Neuronal stem cell (in vitro differentiated cells): ENCODE results near the gene PON1.

Source experiments
- DNase-seq: peaks from one replicate; pipeline ENCODE4 v3.0.0-alpha.2; 2013; ENCODE audit warnings: low spot score
- H2AFZ ChIP-seq: one replicate; pipeline ENCODE4 v1.6.1; 2013; ENCODE audit warnings: mild to moderate bottlenecking, low read length, inconsistent platforms
- H2AK5ac ChIP-seq: 2 replicates; pipeline ENCODE4 v1.6.1; 2013; ENCODE audit warnings: low read depth, mild to moderate bottlenecking, inconsistent platforms, low read length, moderate library complexity, mixed read lengths
- H2BK120ac ChIP-seq: 2 replicates; pipeline ENCODE4 v1.6.1; 2013; ENCODE audit warnings: low read depth, mild to moderate bottlenecking, inconsistent platforms, low read length, moderate library complexity, mixed read lengths
- H2BK12ac ChIP-seq: one replicate; pipeline ENCODE4 v1.6.1; 2013; ENCODE audit warnings: low read length, inconsistent platforms
- H2BK15ac ChIP-seq: 2 replicates; pipeline ENCODE4 v1.6.1; 2013; ENCODE audit warnings: mild to moderate bottlenecking, low read length, inconsistent platforms, mixed read lengths
- H2BK5ac ChIP-seq: one replicate; pipeline ENCODE4 v1.6.1; 2013; ENCODE audit warnings: inconsistent platforms, mild to moderate bottlenecking, low read length, moderate library complexity
- H3K14ac ChIP-seq: one replicate; pipeline ENCODE4 v1.6.1; 2013; ENCODE audit warnings: low read length, inconsistent platforms
- H3K18ac ChIP-seq: 2 replicates; pipeline ENCODE4 v1.6.1; 2013; ENCODE audit warnings: low read length, inconsistent platforms
- H3K23ac ChIP-seq: 2 replicates; pipeline ENCODE4 v1.6.1; 2013; ENCODE audit warnings: low read depth, mild to moderate bottlenecking, mixed read lengths, low read length, inconsistent platforms; ENCODE audit not compliant: poor library complexity
- H3K27ac ChIP-seq: replicated peaks from 3 replicates; pipeline ENCODE4 v1.5.1; 2013; ENCODE audit warnings: low read length, inconsistent platforms
- H3K27me3 ChIP-seq, 3 experiments: 2 replicates each; pipeline ENCODE4 v1.6.1; 2013; ENCODE audit warnings: low read length in 3 of 3, mild to moderate bottlenecking in 2 of 3, inconsistent platforms in 1 of 3, low read depth in 1 of 3, mixed read lengths in 1 of 3, moderate library complexity in 1 of 3; ENCODE audit not compliant: control insufficient read depth in 3 of 3, insufficient read depth in 3 of 3
- H3K36me3 ChIP-seq, 2 donors: replicated peaks in 1 of 2; 2 replicates each; pipeline ENCODE4 v1.6.1; 2013; ENCODE audit warnings: low read length in 2 of 2; ENCODE audit not compliant: control insufficient read depth in 2 of 2, insufficient read depth in 2 of 2
- H3K4ac ChIP-seq: 2 replicates; pipeline ENCODE4 v1.6.1; 2013; ENCODE audit warnings: inconsistent platforms, mild to moderate bottlenecking, low read length, moderate library complexity
- H3K4me1 ChIP-seq, 2 donors: 1 replicate in 1 of 2; 2 replicates in 1 of 2; pipeline ENCODE4 v1.6.1; 2013; ENCODE audit warnings: low read length in 2 of 2, low read depth in 1 of 2; ENCODE audit not compliant: control insufficient read depth in 2 of 2, insufficient read depth in 1 of 2
- H3K4me2 ChIP-seq: one replicate; pipeline ENCODE4 v1.6.1; 2013; ENCODE audit warnings: mild to moderate bottlenecking, low read length, inconsistent platforms; ENCODE audit not compliant: insufficient read depth, poor library complexity, severe bottlenecking
- H3K4me3 ChIP-seq, 2 donors: 2 replicates each; pipeline ENCODE4 v1.5.1; 2013; ENCODE audit warnings: low read length in 2 of 2, mild to moderate bottlenecking in 2 of 2, inconsistent platforms in 1 of 2, moderate library complexity in 1 of 2
- H3K79me1 ChIP-seq: one replicate; pipeline ENCODE4 v1.6.1; 2013; ENCODE audit warnings: low read depth, mild to moderate bottlenecking, inconsistent platforms, low read length, moderate library complexity
- H3K9ac ChIP-seq: one replicate; pipeline ENCODE4 v1.6.1; 2013; ENCODE audit warnings: mild to moderate bottlenecking, low read depth, low read length, inconsistent platforms; ENCODE audit not compliant: poor library complexity
- H3K9me3 ChIP-seq, 2 donors: replicated peaks in 1 of 2; 2 replicates each; pipeline versions ENCODE3 to v1.6.1; 2013; ENCODE audit warnings: low read length in 2 of 2, mild to moderate bottlenecking in 2 of 2, inconsistent platforms in 1 of 2, low read depth in 1 of 2, mixed read lengths in 1 of 2, moderate library complexity in 1 of 2; ENCODE audit not compliant: control insufficient read depth in 2 of 2, insufficient read depth in 1 of 2
- H4K8ac ChIP-seq: one replicate; pipeline ENCODE4 v1.6.1; 2013; ENCODE audit warnings: low read depth, mild to moderate bottlenecking, inconsistent platforms, low read length, moderate library complexity
- H4K91ac ChIP-seq: one replicate; pipeline ENCODE4 v1.6.1; 2013; ENCODE audit warnings: low read length, low read depth, mild to moderate bottlenecking, inconsistent platforms; ENCODE audit not compliant: poor library complexity
- WGBS, 2 donors: extraction: QIAGEN DNeasy Blood & Tissue Kit; methylation state at CpG; one replicate each; pipeline ENCODE4 v1.1.7; 2013; ENCODE audit warnings: missing lambda C conversion rate in 2 of 2, mixed read lengths in 1 of 2; ENCODE audit not compliant: insufficient read length in 2 of 2, insufficient replicate concordance in 1 of 2; ENCODE audit errors: extremely low coverage in 2 of 2; 5-methylcytosine and 5-hydroxymethylcytosine counted together

Gene PON1

DNA sequence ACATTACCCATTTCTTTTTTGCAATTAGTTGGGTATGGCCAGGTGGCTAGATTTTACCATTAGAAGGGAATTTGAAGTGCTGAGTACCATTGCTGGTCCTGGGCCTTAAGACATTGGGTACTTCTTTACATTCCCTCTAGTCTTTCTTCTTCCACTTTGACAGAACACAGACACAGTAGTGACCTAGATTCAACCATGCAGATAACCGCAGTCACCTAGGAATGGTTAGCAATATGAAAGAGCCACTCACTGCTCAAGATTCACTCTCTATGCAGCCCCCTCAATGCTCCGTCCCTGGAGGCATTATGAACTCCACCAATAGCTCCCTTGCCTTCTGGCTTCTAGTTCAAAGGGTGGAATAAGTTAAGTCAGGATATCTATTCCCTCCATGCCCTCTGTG lies 16.2 kb upstream of the PON1 start:
- H3K4me1 ChIP-seq: no peaks in the 10 kb centered on the region
- H2BK15ac ChIP-seq: no peak overlapping the region
- H3K9ac ChIP-seq: no peak overlapping the region
- H2BK120ac ChIP-seq: no peak overlapping the region
- no CpG with 5 or more reads among the region's 2 CpGs for WGBS, 2 donors
- no peak overlapping the region for H3K27ac ChIP-seq
- H4K8ac ChIP-seq: no peak overlapping the region
- H3K4me3 ChIP-seq: no peak overlapping the region
- no peak overlapping the region for H3K14ac ChIP-seq
- H3K9me3 ChIP-seq: no peaks in the 10 kb centered on the region
- no peak overlapping the region for H3K4ac ChIP-seq
- no peak overlapping the region for H2AFZ ChIP-seq
- DNase-seq: no peak
- no peak overlapping the region for H4K91ac ChIP-seq
- H2AK5ac ChIP-seq: no peak overlapping the region
- no peak overlapping the region for H2BK12ac ChIP-seq
- H3K27me3 ChIP-seq: no peaks in the 10 kb centered on the region
- H3K23ac ChIP-seq: no peak overlapping the region
- H3K4me2 ChIP-seq: no peak overlapping the region
- no peaks in the 10 kb centered on the region for H3K36me3 ChIP-seq
- no peaks in the 10 kb centered on the region for H3K79me1 ChIP-seq
- H3K18ac ChIP-seq: no peak overlapping the region
- no peak overlapping the region for H2BK5ac ChIP-seq

GRCh38 chr7:95338832-95339231 lies 14.5 kb upstream of the PON1 start:
- Histone ChIP-seq H2AFZ (no peak overlapping the region), H3K14ac (no peak overlapping the region), H2BK15ac (no peak overlapping the region), H4K8ac (no peak overlapping the region), H3K4me2 (no peak overlapping the region), H2AK5ac (no peak overlapping the region), H2BK5ac (no peak overlapping the region), H3K4me3 (no peak overlapping the region), H3K4ac (no peak overlapping the region), H3K79me1 (no peaks in the 10 kb centered on the region), H3K36me3 (no peaks in the 10 kb centered on the region), H3K23ac (no peak overlapping the region), H3K27ac (no peak overlapping the region), H3K18ac (no peak overlapping the region), H3K9ac (no peak overlapping the region), H2BK12ac (no peak overlapping the region), H4K91ac (no peak overlapping the region), H3K9me3 (no peaks in the 10 kb centered on the region), H3K4me1 (no peaks in the 10 kb centered on the region), H3K27me3 (no peaks in the 10 kb centered on the region), H2BK120ac (no peak overlapping the region)
- no peak for DNase-seq
- no CpG with 5 or more reads among the region's 3 CpGs for WGBS, 2 donors

- Histone ChIP-seq H3K14ac (no peak overlapping the region), H3K4me1 (peaks cover 0 to 3% of the 10 kb centered on the region in 2 donors), H3K4me3 (no peak overlapping the region), H2BK5ac (no peak overlapping the region), H3K9me3 (no peaks in the 10 kb centered on the region), H3K4ac (no peak overlapping the region), H3K18ac (no peak overlapping the region), H2AK5ac (no peak overlapping the region), H3K9ac (no peak overlapping the region), H3K27me3 (no peaks in the 10 kb centered on the region), H2BK15ac (no peak overlapping the region), H3K36me3 (no peaks in the 10 kb centered on the region), H3K4me2 (no peak overlapping the region), H4K91ac (no peak overlapping the region), H2AFZ (no peak overlapping the region), H4K8ac (no peak overlapping the region), H3K27ac (no peak overlapping the region), H2BK120ac (no peak overlapping the region), H2BK12ac (no peak overlapping the region), H3K23ac (no peak overlapping the region), H3K79me1 (no peaks in the 10 kb centered on the region)
- no peak for DNase-seq
Measured at GRCh38 chr7:95335093-95335492, 10.8 kb upstream of the PON1 start.

DNA sequence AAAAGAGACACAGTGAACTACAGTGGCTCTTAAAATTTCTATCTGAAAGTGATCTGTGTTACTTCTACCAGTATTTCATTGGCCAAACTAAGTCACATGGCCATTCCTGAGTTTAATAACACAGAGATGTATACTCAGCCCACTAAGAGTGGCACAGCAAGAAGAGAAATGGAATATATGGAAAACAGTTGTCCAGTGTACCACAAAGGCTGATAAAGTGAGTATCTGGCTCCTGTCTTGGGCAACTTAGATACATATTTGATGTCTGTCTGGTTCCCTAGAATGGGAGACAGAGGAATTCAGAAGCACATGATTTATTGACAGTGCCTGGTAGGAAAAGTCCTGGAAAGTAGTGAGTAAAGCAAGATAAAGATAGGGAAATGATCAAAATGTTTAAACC lies 10.1 kb upstream of the PON1 start:
- H3K27me3 ChIP-seq: no peaks in the 10 kb centered on the region
- no peak overlapping the region for H4K8ac ChIP-seq
- H3K4ac ChIP-seq: no peak overlapping the region
- peaks cover 0 to 3% of the 10 kb centered on the region in 2 donors for H3K4me1 ChIP-seq
- H3K9ac ChIP-seq: no peak overlapping the region
- H2BK120ac ChIP-seq: no peak overlapping the region
- H3K4me3 ChIP-seq: no peak overlapping the region
- H3K23ac ChIP-seq: no peak overlapping the region
- no peak overlapping the region for H2AFZ ChIP-seq
- H3K36me3 ChIP-seq: no peaks in the 10 kb centered on the region
- no peak overlapping the region for H3K18ac ChIP-seq
- no peaks in the 10 kb centered on the region for H3K79me1 ChIP-seq
- no peak overlapping the region for H2AK5ac ChIP-seq
- no peak for DNase-seq
- H3K9me3 ChIP-seq: no peaks in the 10 kb centered on the region
- H3K14ac ChIP-seq: no peak overlapping the region
- H3K27ac ChIP-seq: no peak overlapping the region
- H4K91ac ChIP-seq: no peak overlapping the region
- no peak overlapping the region for H3K4me2 ChIP-seq
- H2BK15ac ChIP-seq: no peak overlapping the region
- no peak overlapping the region for H2BK12ac ChIP-seq
- no peak overlapping the region for H2BK5ac ChIP-seq
